Activated CD4-positive, alpha-beta T cell treated with anti-CD3 and anti-CD28 coated beads, Interleukin-2, amount 50 U/mL, for 24 hours (primary cell): ENCODE measurements around the gene OR52B2.

Experiments
- DNase-seq, 2 donors: peaks; one replicate each; pipeline ENCODE4 v3.0.0-alpha.2; 2020; ENCODE audit warnings: low read depth in 1 of 2, low spot score in 1 of 2

OR52B2 gene

DNA sequence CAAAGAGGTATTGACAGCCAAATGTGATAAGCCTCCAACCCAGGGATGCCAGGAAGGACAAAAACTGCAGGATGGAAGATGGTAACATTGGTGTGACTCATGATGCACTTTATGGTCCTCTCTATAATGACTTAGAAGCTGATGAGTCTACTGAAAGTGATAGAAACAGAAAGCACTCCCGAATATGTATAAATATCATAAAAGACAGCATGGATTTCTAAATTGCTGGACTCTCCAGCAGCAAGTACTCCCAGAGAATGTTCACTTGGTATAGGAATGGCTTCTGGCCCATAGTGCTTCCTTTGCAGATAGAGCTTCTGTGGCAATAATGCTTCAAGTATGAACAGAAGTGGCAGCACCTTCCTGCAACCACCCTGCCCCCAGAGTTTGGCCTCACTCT, at the start of gene OR52B2:
Gene OR52B2, minus strand, starts transcription at position 101 of the 400 bp plus-strand sequence. Its CDS starts 0 bp downstream, at position 101.
- no peak for DNase-seq

DNA sequence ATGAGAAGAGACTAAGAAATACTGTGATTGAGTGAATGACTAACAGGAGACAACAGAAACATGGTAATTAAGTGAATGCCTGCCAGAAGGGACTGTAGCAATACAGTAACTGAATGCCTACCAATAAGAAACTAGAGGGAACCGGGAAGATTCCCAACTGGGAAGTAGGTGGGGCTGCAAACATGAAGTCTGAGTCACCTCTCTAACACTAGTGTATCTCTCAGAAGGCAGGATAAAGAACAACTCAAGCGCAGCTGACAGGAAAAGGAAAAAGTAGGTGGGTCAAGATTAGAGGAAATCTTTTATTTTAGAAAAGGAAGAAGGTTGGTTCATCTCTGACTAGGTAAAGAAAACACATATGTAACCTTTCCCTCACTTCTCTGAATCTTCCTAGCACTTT, 49.2 kb upstream of the OR52B2 start:
- DNase-seq = no peak

DNA sequence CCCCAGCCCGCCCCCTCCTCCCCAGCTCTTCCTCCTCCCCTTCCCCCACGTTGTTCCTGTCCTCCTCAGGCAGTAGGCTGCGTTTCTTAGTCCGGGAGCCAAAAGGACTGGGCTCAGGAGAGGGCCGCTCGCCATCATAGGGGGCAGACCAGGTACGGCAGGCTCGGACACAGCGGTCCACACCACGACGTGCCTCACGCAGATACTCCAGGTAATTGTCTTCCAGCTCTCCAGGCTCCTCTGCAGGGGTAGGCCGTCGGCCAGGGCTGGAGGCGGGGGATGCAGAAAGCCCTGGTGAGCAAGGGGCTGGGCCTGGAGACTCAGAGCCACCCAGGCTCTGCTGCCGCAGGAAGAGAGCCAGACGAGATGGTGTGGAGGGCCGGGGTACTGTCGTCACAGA, 47.6 kb upstream of the OR52B2 start:
- no peak for DNase-seq

DNA sequence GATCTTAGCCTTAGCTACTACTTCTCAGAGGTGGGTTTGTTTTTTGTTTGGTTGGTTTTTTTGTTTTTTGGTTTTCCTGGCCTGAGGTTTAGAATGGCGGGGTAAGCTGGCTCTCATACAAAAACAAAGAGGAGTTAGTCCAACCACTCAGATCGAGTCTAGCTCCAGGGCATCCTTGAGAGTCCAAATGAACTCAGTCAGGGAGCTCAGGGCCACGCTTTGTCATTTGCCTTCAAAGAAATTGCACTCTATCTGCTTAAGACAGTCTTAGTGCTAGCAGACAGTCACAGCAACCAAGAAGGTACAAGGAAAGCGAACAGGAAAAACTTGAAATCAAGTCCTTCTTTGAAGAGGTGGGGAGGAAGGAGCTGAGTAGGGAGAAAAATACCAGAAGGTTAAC, 46.4 kb upstream of the OR52B2 start:
- no peak for DNase-seq

DNA sequence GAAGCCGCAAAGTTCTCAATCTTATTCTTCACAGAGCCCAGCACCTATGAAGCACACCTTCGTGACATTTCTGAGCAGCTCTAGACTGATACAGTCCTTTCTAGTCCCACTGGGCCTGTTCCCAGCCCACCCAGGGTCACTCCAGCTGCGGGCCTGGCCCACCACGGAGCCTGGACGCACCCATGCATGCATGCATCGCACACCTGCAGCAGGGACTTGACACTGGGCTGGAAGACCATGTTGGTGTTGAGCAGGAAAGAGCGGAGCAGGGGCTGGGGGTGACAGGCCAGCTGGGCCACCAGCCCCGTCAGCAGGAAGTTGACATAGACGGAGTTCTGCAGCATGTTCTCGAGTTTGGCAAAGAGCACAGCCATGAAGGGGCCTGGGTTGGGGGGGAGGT, 44.4 kb upstream of the OR52B2 start:
- no peak for DNase-seq

DNA sequence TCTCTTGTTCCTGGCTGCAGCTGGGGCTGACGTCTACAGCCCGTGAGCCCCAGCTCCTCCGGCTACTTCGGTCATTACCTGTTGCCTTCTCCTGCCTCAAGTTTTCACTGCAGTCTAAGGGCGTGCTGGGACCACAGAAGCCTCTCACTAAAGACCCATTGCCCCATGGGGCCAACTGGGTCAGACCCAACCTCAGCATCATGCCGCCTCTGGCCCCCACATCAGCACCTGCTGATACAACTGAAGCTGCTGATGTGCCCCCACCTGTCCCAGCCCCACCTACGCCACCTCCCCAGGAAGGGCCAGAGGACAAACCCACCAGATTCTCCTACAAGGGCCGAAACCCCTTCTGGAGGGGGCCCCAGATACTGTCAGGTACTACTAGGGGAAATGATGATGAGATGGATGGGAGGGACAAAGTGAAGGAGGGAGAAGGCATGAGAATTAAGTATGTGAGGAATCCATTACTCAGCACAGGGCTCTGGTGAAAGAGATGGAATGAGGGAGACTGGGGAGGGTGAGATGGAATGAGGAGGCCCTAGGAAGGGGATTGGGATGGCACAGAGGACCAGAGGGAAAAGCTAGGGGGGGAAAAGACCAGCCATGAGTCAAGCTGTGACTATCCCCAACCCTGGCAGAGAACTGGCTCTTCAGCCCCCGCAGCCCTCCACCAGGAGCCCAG, 40.3 kb upstream of the OR52B2 start:
- DNase-seq = no peak

DNA sequence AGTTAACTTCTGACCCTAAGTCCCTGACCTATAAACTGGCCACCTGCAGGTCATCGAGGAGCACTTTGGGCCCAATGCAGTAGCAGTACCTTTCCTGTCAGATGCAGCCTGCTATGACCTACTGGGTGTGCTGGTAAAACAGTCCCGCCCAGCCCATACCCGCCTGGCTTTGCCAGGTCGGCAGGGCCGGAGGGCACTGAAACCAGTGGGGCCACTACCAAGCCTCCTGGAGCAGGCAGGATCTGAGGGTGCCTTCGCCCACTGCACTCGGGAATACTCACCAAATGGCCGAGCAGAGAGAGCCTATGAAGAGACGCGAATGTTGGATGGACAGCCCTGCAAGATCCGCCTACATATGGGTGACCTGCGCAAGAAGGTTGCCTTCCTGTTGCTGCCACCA, 39.7 kb upstream of the OR52B2 start:
- no peak for DNase-seq

DNA sequence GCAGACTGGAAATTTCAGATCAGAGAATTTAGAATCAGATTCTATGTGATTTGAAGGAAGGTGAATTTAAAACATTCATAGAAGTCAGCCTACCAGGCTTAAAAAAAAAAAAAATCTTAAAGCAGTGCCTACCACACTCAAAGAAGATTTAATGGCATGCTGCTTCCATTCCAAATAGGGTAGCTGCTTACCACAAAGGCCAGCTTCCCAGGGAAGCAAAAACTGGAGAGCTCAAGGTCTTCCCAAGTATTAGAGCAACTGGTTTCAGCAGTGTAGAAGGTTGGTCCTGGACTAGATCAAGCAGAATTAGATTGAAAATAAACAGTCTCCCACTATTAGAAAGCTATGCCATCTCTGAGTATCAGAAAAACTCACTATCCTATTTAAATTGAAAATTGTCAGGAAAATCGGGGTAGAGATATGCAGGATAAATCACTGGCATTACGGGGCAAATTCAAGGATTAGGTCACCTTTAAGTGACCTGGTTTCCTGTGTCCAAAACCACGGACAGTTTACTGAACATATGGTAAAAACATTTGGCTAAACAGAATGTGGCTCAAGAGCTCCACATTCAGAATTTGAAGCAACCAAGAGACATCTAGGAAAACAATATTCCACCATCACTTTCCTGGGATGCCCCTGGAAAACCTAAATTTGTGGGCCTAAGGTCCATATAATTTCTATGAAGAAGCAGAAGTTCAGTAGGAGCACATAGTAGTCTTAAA, 36.5 kb upstream of the OR52B2 start:
- DNase-seq = no peak

DNA sequence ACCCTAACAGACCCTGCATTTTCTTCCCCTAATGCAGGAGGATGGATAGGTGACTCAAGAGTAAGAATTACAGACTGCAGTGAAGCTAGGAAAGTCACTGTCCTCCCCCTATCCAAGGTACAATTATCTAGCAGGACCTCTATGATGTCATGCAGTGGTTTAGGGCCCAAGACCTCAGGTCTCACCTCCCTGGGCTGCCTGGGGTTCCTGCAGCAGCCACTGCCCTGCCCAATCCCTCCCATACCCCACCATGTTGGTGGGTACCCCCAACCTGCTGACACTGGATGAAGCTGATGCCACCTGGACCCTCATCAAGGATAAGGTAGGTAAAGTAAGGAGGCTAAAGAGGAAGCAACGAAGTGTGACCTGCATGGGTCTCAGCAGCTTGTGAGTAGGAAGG, 35.2 kb upstream of the OR52B2 start, which contains the start of gene C11orf42:
Gene C11orf42, plus strand, starts transcription at position 192 of the 400 bp plus-strand sequence. Its CDS starts 59 bp downstream, at position 251.
- DNase-seq = no peak

DNA sequence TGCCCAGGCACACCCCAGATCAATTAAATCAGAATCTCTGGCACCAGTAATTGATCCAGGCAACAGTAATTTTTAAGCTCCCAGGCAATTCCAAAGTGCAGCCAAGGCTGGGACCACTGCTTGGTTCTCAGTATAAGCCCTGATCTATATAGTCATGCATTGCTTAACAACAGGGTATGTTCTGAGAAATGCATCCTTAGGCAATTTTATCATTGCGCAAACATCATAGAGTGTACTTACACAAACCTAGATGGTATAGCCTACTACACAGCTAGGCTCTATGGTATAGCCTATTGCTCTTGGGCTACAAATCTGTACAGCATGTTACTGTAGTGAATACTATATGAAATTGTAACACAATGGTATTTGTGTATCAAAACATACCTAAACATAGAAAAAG, 34.6 kb upstream of the OR52B2 start:
- no peak for DNase-seq

DNA sequence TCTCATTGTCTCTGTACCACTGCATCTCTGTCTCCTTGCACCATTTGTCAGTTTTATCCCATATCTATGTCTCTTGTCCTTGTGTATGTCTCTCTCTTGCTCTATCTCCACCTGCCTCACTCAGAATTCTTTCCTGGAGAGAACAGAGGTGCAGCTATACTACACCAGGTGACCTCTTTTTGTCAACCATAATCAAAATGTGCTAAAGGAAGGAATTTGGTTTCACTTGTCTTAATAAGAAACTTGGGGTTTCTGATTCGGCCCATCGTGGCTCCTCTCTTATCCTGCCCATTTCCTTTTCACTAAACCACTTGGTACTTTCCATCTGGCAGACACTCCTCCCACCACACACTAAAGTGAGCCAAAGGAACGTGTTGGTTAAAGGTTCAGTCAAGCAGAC, 33.2 kb upstream of the OR52B2 start:
- no peak for DNase-seq

DNA sequence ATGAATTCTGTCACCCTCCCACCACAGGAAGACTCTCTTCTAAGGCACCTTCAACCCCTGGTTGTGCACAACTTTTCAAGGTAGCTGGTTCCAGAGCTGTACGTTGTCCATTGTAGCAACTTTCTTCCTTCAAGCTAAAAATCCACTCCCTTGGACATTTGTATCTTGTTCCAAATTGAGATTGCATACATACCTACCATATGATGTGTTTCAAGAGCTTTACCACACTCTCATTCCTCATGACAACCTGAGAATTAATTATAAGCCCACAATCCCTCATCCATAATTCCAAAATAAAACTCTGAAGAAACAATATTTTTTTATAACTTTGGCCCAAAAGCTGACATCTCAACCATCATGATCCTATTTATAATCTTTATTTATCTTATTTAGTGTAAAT, 31.9 kb upstream of the OR52B2 start:
- DNase-seq = no peak

DNA sequence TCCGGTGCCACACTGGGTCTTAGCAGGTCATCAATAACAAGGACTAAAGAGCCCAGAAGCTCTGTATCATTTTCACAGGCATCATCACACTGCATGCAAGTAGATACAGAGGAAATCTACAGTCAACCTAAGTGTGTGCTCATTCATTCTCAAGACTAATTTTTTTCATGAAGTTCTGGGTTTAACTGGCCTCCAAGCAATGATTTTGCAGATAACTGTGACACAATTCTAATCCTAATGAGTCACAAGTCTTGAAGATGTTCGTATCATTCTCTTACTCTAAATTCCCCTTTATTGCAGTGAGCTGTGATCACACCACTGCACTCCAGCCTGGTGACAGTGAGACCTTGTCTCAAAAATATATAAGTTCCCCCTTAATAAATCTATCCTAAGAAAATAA, 31.4 kb upstream of the OR52B2 start:
- DNase-seq = no peak

DNA sequence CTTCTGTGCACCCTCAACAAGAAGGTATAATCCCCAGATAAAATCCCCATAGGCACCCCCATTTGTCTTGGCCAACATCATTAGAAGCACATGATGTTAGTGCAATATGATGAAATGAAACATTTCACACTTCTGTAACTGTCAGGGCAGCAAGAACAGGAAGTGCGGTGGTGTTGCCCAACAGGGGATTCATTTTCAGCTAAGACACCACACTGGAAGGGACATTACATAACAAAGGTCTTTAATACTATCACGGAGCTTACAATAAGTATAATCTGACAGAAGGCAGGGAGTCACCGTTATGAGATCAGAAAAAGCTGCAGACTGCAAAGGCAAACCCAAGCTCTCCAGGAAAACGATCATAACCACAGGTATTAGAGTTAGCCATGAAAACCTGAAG, 30.8 kb upstream of the OR52B2 start:
- DNase-seq = no peak

DNA sequence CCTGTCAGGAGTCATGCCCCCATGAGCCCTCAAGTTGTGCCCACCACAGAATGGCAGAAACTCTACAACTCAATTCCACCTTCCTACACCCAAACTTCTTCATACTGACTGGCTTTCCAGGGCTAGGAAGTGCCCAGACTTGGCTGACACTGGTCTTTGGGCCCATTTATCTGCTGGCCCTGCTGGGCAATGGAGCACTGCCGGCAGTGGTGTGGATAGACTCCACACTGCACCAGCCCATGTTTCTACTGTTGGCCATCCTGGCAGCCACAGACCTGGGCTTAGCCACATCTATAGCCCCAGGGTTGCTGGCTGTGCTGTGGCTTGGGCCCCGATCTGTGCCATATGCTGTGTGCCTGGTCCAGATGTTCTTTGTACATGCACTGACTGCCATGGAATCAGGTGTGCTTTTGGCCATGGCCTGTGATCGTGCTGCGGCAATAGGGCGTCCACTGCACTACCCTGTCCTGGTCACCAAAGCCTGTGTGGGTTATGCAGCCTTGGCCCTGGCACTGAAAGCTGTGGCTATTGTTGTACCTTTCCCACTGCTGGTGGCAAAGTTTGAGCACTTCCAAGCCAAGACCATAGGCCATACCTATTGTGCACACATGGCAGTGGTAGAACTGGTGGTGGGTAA, 29.2 kb upstream of the OR52B2 start, which contains the start of gene OR52W1:
Gene OR52W1, plus strand, starts transcription at position 51 of the 637 bp plus-strand sequence. Its CDS starts 0 bp downstream, at position 51.
- DNase-seq = no peak

DNA sequence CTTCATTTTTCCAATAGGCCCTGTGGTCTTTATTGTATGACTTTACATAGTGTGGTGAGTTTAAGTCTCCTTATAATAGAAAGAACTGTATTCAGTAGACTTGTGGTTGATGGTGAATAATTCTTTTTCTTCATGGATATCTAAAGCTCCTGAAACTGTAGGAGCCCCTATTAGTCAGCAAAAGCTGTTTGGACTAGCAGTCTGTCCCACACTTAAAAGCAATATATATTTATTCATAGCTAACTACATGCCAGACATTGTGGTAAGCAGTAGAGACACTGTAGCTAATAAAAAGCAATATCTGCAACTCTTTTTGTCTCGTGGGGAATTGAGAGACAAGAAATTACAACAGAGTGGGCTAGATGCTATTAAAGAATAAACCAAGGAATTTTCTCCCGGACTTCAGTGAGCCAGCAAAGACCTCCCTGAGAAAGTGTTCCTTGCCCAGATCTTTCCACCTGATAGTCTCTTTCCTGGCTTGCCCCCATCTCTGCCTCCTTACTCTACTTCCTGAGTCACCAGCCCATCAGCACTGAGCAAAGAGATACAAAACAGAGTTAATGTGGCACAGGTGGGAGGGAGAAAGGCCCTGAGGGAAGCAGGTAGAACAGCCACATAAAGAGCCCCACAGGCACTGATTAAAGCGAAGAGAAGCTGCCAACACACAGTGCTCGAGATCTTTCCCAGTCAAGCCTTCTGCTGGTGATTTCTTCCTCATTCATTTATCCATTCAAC, 27.5 kb upstream of the OR52B2 start:
- no peak for DNase-seq

DNA sequence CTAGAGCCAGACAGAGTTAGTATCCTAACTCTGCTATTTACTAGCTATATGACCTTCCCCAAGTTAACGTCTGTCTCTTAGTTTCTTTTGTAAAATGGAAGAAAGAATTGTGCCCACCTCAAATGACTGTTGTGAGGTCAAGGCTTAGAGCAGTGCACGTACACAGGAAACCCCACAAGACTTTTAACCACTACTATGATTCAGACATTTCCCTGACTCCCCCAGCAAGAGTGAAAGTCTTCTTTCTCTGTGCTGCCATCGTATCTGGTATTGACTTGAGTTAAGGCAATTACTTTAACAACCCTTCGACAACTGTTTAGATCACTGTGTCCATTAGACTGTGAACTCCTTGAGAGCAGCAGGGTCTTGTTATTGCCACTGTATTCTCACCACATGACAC, 26.3 kb upstream of the OR52B2 start:
- no peak for DNase-seq

DNA sequence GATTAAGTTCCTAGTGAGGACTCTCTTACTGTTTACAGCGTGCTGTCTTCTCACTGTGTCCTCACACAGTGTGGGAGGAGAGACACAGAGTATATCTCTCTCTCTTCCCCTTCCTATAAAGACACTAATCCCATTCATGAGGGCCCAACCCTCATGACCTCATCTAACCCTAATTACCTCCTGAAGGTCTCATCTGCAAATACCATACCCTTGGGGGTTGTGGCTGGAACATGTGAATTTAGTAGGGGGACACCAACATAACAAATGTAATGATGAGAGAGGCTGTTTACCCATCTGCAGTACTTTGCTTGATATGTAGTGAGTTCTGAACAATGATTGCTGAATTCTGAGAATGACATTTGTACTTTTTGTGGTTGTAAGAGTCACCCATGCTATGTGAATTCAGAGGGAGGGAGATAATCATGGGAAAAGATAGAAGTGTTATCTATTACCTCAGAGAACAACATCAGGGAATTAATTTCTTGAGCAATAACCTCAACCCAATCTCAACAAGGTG, 24.0 kb upstream of the OR52B2 start:
- no peak for DNase-seq

DNA sequence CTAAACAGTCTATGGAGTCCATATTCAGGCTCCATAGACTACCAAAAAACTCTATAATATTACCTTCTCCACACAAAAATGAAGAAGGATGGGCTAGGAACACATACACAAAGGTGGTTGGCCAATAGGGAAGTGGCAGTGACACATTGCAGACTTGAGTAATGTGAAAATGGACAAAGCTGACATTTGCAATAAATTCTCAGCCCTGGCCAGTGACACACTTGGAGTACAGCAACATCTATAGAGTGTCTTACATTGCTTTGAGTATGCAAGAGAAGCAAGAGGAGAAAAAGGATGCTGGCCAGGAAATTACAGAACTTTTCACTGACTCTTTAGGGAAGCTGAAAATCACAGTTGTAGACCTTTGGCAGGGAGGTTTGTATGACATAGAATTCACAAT, 21.6 kb upstream of the OR52B2 start:
- DNase-seq = no peak

DNA sequence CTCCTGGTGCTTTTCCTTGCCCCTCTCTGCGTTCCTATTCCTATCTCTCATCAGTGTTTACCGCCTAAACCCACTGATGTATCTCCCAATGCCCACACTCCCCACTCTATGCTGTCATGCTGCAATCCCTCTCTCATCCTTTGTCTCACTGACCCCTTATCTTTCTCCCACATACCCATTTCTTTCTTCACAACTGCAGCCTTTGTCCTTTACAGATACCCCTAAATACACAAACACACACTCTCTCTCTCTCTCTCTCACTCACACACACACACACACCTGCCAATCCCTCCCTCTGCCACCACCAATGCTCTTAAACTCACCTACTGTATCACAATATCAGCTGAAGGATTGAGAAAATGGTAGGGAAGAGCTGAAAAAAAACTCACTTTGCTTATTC, 5.3 kb upstream of the OR52B2 start:
- no peak for DNase-seq

DNA sequence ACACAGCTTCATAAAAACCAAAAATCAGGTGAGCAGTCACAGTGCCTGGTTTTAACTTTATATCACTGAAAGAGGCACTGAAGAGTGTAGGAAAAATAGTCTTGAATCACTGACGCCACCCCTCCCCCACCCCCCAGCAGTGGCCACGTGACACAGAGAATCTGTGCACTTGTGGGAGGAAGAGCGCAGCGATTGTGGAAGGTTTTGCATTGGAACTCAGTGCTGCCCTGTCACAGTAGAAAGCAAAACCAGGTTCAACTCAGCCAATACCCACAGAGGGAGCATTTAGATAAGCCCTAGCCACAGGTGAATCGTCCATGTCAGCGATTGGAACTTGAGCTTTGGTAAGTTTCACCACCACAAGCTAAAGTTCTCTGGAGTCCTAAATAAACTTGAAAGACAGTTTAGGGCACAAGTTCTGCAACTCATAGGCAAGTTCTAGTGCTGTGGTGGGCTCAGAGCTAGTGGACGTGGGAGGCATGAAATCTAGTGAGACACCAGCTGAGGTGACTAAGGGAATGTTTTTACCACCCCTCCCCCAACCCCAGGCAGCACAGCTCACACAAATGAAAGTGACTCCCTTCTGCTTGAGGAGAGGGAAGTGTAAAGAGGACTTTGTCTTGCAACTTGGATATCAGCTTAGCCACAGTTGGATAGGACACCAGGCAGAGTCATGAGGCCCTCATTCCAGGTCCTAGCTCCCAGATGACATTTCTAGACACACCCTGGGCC, 13.3 kb downstream of the OR52B2 start:
- DNase-seq = no peak
